GM18858 (cell line): ENCODE measurements around the gene P2RX3.
"Not testable (repeated sequence)": the region's sequence is repeated elsewhere in the genome, so short reads cannot be mapped to it uniquely, and the experiment has no call there.

Source experiments
- ATAC-seq: cut with Tn5 transposase; IDR thresholded peaks from one replicate; pipeline ENCODE4 v1.9.1; 2021; ENCODE audit not compliant: unreplicated experiment

Gene P2RX3

GRCh38 chr11:57348052-57348451, 9.9 kb downstream of the P2RX3 start:
- no peak for ATAC-seq

- no peak for ATAC-seq
Observed at GRCh38 chr11:57348636-57349313, 10.6 kb downstream of the P2RX3 start.

- ATAC-seq, result no peak
Observed at GRCh38 chr11:57349491-57350274, 11.5 kb downstream of the P2RX3 start.

GRCh38 chr11:57353036-57353435, 14.9 kb downstream of the P2RX3 start:
- no peak for ATAC-seq

- no peak for ATAC-seq
Observed at GRCh38 chr11:57353446-57353845, 15.3 kb downstream of the P2RX3 start.

GRCh38 chr11:57353852-57354251, 15.7 kb downstream of the P2RX3 start:
- no peak for ATAC-seq

- ATAC-seq, result no peak
Observed at GRCh38 chr11:57354699-57355098, 16.5 kb downstream of the P2RX3 start.

- ATAC-seq, result no peak
Observed at GRCh38 chr11:57356268-57356667, 18.1 kb downstream of the P2RX3 start.

GRCh38 chr11:57357310-57357709, 19.2 kb downstream of the P2RX3 start:
- no peak for ATAC-seq

GRCh38 chr11:57357856-57358255, 19.7 kb downstream of the P2RX3 start:
- ATAC-seq, result no peak

- no peak for ATAC-seq
Observed at GRCh38 chr11:57358543-57358961, 20.4 kb downstream of the P2RX3 start.

- ATAC-seq, result no peak
Observed at GRCh38 chr11:57358991-57359390, 20.8 kb downstream of the P2RX3 start.

GRCh38 chr11:57359396-57359795, 21.2 kb downstream of the P2RX3 start:
- ATAC-seq, result no peak

- no peak for ATAC-seq
Observed at GRCh38 chr11:57359896-57360690, 21.9 kb downstream of the P2RX3 start.

- no peak for ATAC-seq
Observed at GRCh38 chr11:57360991-57361390, 22.8 kb downstream of the P2RX3 start.

GRCh38 chr11:57361420-57361819, 23.3 kb downstream of the P2RX3 start:
- not testable (repeated sequence) for ATAC-seq

- no peak for ATAC-seq
Observed at GRCh38 chr11:57361926-57362325, 23.8 kb downstream of the P2RX3 start.

GRCh38 chr11:57363131-57364080, 25.3 kb downstream of the P2RX3 start:
- no peak for ATAC-seq

GRCh38 chr11:57364851-57365660, 26.9 kb downstream of the P2RX3 start:
- ATAC-seq, result no peak
